Epithelial cell of proximal tubule (primary cell): ENCODE data around the gene PGLYRP1. TPM values are rescaled to one million over a fixed set of nuclear protein-coding genes. Genes with fewer than 3 reads are reported as not detected.
A peak's percentile ranks its signal among the peaks of the same experiment; 100 is the strongest.

Source experiments
- DNase-seq: peaks from one replicate; pipeline ENCODE4 v3.0.0-alpha.2; 2011; ENCODE audit warnings: low read depth
- H3K4me3 ChIP-seq: 2 replicates; pipeline ENCODE4 v1.5.1; 2011; ENCODE audit warnings: low read depth, mild to moderate bottlenecking, low read length
- total RNA-seq: library from RNA; depleted of rRNA; stranded (reverse); fragments of >200 nt; gene quantifications from 2 replicates; pipeline ENCODE4 v1.2.3, GENCODE V29; 2015
- TF ChIP-seq, protein P1 (sequence below): conservative IDR thresholded peaks from 2 replicates; pipeline ENCODE4 v1.5.1; 2012; ENCODE audit warnings: low read depth, mild to moderate bottlenecking, low read length

Gene PGLYRP1, protein sequence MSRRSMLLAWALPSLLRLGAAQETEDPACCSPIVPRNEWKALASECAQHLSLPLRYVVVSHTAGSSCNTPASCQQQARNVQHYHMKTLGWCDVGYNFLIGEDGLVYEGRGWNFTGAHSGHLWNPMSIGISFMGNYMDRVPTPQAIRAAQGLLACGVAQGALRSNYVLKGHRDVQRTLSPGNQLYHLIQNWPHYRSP
- not detected in 2 replicates for total RNA-seq

DNA sequence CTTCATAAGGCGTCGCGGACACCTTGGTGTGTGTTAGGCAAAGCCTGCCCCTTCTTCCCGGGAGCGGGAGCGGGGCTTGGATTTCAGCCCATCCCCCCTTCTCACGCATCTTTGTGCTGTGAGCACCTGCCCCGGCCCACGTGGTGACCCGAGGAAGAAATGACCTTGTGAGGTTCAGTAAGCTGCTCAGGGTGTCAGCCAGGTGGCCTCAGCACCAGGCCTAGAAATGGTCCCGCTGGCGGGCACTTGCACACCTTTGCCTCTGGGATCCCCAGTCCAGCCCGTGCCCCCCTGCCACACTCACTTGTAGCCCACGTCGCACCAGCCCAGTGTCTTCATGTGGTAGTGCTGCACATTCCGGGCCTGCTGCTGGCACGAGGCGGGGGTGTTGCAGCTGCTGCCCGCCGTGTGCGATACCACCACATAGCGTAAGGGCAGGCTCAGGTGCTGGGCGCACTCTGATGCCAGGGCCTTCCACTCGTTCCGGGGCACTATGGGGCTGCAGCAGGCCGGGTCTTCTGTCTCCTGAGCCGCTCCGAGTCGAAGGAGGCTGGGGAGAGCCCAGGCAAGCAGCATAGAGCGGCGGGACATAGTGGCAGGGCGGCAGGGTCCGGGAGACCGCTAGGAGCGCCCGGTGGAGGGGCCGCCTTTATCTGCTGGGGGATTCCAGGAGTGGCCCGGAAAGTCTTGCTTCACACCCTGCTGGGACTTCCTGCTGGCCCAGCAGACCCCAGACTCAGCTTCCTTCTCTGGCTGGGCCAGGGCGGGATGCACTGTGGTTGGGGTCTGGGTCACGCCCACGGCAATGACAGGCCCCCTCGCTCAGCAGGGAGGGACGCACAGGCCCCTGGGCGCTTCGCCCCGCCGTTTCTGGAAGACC is at the start of gene PGLYRP1:
Gene PGLYRP1, minus strand, starts transcription at position 623 of the 880 bp plus-strand sequence. Its CDS starts 32 bp downstream, at position 591.
- DNase-seq, result no peak

DNA sequence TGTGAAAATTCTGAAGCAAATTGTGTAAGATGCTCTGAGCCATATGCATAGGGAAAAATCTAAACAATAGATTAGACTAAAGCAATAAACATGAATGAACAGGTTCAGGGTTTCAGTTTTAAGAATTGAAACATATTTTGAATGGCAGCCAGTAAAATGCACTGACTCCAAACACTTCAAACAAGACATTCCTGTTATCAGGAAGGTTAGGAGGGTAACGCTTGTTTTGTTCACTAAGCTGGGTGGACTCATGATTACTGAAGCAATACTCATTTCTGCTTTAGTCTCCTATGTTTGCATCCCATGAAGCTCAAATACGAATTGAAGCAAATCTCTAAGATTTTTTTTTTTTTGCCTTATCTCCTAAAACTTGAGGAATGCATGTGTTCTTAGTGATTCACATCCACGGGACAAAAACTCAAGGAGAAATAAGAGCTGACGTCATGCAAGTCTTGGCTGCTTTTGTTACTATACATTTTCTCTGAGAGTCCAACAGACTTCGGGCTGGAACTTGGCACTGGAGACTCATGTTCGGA is 47.0 kb upstream of the PGLYRP1 start:
- TF ChIP-seq, protein P1, sequence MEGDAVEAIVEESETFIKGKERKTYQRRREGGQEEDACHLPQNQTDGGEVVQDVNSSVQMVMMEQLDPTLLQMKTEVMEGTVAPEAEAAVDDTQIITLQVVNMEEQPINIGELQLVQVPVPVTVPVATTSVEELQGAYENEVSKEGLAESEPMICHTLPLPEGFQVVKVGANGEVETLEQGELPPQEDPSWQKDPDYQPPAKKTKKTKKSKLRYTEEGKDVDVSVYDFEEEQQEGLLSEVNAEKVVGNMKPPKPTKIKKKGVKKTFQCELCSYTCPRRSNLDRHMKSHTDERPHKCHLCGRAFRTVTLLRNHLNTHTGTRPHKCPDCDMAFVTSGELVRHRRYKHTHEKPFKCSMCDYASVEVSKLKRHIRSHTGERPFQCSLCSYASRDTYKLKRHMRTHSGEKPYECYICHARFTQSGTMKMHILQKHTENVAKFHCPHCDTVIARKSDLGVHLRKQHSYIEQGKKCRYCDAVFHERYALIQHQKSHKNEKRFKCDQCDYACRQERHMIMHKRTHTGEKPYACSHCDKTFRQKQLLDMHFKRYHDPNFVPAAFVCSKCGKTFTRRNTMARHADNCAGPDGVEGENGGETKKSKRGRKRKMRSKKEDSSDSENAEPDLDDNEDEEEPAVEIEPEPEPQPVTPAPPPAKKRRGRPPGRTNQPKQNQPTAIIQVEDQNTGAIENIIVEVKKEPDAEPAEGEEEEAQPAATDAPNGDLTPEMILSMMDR, result no peak
- no peak overlapping the region for H3K4me3 ChIP-seq

More for the DNA sequence above, at the start of gene PGLYRP1:
- no peak within 1 kb of the TSS for H3K4me3 ChIP-seq
- TF ChIP-seq, protein P1, result no peak

DNA sequence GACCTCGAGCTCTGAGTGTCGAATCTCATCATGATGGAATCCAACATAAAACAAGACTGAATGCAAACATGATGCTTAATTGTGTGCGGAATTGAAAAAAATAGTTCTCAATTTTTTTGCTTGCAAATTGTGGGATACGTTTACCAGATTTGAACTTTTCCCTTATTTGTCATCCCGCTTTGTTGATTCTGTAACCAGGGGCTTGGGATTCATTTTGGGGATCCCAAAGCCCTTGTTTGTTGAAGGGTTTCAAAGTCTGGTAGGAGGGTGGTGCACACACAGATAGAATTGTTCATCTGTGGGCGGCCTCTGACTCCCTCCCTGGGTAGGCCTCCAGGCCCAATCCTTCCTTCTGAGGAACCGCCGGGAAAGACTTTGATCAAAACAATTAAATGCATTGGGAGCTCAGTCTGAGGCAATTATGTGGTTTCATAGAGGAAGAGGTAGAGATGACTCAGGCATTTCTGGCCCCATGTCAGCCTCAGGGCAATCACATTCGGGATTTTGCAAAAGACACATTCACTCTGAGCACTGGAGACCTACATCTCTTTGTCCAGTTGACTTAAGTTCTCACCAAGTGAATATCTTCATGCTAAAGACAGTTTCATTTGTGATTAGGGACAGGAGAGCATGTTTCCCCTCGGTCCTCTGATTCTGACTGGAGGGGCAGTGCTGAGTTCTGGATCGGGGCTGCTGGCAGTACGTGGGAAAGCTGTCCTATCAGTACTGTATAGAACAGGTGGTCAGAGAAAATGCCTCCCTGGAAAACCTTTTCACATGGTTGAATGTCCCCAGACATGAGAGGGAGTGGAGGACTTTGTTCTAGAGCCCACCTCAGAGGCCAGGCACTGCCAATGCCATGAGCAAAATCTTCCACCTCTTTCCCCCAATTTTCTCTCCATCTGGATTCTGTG is 45.7 kb upstream of the PGLYRP1 start:
- TF ChIP-seq, protein P1, result no peak
- no peak overlapping the region for H3K4me3 ChIP-seq
- peak; percentile 29 for DNase-seq

More for the DNA sequence above, 47.0 kb upstream of the PGLYRP1 start:
- no peak for DNase-seq

DNA sequence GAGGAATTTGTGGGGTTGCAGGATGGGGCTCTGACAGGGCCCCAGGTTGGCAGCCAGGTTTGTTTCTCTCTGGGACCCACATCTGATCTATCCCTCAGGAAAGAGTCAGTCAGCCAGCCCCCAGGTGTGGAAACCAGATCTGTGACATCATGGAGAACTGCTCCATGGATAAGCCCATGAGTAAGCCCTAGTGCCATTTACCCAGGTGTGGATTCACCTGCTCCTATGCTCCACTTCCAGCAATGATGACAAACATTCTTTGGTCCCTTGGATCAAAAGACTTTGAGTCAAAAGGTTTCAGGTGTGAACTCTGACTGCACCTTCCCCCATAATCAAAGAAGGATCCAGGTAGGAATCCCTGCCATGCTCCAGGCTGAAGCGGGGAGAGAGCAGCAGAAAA is 44.8 kb upstream of the PGLYRP1 start:
- TF ChIP-seq, protein P1, result no peak
- no peak for DNase-seq
- no peak overlapping the region for H3K4me3 ChIP-seq

DNA sequence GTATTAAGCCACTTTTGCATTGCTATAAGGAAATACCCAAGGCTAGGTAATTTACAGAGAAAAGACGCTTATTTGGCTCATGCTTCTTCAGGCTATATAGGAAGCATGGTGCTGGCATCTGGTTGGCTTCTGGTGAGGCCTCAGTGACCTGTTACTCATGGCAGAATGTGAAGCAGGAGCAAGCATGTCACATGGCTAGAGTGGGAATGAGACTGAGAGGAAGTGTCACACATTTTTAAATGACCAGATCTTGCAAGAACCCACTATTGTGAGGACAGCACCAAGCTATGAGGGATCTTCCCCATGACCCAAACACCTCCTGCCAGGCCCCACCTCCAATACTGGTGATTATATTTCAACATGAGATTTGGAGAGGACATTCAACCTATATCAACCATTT is 43.6 kb upstream of the PGLYRP1 start:
- no peak for DNase-seq
- H3K4me3 ChIP-seq, result no peak overlapping the region
- TF ChIP-seq, protein P1, result no peak

DNA sequence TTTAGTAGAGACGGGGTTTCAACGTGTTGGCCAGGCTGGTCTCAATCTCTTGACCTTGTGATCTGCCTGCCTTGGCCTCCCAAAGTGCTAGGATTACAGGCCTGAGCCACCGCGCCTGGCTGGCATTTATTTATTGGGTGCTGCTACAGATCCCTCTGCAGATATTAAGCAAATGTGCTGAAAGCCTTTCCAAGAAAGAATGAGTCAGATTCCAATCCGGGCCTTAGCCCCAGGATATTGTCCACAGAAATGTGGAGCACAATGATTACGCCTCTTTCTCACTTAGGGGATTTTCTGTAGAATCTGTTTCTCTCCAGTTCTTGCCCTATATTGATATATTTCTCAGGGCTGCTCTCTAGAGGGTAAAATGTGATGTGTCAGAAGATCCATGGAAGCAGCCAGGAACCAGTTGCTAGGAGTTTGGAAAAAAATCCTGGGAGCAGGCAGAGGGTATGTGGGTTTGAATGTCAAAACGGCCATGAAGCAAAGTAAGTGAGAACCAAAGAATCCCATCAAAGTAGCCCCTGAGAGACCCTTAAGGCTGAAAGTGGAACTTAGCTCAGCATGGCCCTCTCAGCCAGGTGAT is 42.7 kb upstream of the PGLYRP1 start:
- H3K4me3 ChIP-seq, result no peak overlapping the region
- no peak for DNase-seq
- TF ChIP-seq, protein P1, result no peak
